HG03457 (cell line): ENCODE measurements around the gene ADCYAP1.

Source experiments
- ATAC-seq: cut with Tn5 transposase; IDR thresholded peaks from one replicate; pipeline ENCODE4 v1.9.1; 2021; ENCODE audit warnings: moderate number of reproducible peaks; ENCODE audit not compliant: unreplicated experiment

ADCYAP1 gene

DNA sequence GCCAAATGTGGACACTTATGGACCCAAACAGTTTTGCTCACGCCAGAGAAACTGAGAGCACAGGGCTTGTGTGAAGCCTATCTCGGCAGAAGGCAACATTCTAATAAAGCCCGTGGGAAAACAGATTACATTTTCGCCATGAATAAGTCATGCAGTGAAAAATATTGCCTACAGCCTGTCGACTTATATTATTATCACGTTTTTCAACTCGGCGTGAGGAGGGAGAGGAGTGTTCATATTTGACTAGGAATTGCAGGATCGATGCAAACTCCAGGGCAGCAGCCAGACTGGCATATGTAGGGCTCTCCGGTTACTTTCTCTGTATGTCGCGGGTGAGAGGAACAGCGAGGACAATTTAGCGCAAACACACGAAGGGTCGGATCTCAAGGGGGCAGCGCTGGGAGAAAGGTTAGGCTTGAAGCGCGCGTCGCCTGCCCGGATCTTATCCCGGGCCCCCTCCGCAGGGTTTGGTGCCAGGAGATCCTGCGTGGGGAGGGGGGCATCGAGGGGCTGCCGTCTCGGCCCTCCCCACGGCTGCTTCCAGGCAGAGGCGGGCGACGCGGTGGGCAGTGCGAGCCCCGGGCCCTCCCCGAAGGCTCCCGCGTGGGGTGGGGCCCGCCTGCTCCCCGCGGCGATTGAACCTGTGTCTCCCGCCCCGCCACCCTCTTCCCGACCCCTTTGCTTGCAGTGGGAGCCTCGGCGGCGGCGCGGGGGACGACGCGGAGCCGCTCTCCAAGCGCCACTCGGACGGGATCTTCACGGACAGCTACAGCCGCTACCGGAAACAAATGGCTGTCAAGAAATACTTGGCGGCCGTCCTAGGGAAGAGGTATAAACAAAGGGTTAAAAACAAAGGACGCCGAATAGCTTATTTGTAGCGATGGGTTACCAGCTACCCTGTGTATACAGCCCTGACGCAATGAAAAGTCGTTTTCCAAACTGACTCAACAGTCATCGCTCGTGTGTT, 4.4 kb downstream of the ADCYAP1 start:
- no peak for ATAC-seq

GRCh38 chr18:910247-910646, 5.6 kb downstream of the ADCYAP1 start:
- no peak for ATAC-seq

- no peak for ATAC-seq
These were observed 6.4 kb downstream of the ADCYAP1 start for GRCh38 chr18:911025-911424.

GRCh38 chr18:911486-911885, 6.8 kb downstream of the ADCYAP1 start:
- ATAC-seq = no peak

GRCh38 chr18:916562-916961, 11.9 kb downstream of the ADCYAP1 start:
- ATAC-seq = no peak

GRCh38 chr18:919078-919477, 14.4 kb downstream of the ADCYAP1 start:
- ATAC-seq = no peak

GRCh38 chr18:923144-923866, 18.6 kb downstream of the ADCYAP1 start:
- ATAC-seq = no peak

- ATAC-seq = no peak
These were observed 20.3 kb downstream of the ADCYAP1 start for GRCh38 chr18:924987-925386.

DNA sequence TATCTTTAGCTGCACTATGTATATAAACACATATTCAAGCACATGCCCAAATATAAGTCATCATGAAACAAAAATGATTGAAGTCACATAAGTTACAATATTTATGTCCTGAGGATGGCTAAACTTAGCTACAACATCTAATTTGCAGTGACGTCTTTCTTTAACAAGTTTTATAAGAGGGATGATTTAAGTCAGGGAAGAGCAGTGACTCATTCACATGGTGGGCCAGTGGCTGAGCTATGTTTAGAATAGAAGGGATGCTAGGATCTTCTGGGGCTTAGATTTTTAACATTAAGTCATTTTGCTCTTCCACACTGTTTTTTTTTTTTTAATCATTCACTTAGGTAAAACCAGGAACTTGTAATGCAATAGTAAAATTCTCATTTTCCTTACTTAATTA, 22.3 kb downstream of the ADCYAP1 start:
- ATAC-seq = no peak

GRCh38 chr18:933082-933481, 28.4 kb downstream of the ADCYAP1 start:
- ATAC-seq = no peak

GRCh38 chr18:934518-935133, 30.0 kb downstream of the ADCYAP1 start:
- ATAC-seq = no peak

- ATAC-seq = no peak
These were observed 32.3 kb downstream of the ADCYAP1 start for GRCh38 chr18:936941-937340.

- ATAC-seq = no peak
These were observed 34.5 kb downstream of the ADCYAP1 start for GRCh38 chr18:939166-939565.

GRCh38 chr18:939958-940357, 35.3 kb downstream of the ADCYAP1 start:
- ATAC-seq = no peak

GRCh38 chr18:941331-941730, 36.7 kb downstream of the ADCYAP1 start:
- no peak for ATAC-seq

DNA sequence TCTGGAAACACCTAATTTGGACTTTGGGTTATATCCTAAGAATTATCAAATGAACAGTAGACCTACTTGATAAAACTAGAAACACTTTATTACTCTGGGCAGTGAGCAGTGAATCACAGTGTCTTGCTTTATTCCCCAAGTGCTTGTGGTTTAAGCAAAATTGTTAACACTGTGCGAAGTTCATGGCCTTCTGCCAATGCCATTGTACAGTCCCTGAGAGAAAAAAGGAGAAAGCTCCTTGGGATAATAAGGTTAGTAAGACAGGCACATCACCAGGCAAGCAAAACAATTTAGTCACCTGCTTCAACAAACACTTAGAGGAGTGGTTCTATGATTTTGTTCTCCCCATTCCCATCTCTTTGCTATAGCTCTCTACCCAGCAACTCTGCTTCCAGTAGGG, 39.8 kb downstream of the ADCYAP1 start:
- ATAC-seq = no peak

DNA sequence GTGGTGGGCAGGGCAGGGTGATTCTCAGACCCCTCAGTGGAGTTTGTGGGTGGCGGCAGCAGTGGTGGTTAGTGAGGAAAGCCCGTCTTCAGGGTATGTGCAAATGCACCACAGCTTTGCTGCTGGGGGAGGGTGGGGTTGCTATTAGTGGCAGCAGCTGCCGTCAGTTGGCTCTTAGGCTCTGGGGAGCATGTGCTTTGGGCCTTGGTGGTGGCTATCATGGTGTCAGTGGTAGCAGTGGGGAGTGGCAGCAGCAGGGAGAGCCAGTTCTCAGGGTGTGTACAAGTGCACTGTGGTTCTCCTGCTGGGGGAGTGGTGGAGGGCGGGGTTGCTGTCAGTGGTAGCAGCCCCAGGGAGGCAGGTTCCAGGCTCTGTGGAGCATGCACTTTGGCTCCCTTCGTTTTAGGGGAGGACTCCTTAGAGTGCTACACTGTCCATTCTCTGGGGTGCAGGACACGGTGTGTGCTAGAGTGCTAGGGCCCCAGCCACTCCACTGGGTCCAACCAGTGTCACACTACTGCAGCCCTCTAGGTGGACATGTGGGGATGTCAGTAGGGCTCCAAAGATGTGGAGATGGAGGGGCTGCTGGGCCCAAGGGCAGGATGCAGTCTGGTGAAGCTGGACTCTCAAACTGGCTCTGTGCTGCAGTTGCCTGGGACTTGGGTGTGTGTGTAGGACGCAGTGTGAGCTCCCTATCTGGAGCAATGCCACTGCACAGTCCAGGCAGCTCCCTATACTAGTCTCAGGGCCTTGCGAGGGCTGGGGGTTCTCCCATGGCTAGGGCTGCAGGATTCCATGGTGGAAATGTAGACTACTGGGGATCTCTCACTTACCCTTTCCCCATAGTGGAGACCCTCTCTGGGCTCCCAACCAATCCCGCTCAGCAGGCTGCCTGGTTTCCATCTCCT, 45.3 kb downstream of the ADCYAP1 start:
- ATAC-seq = no peak

GRCh38 chr18:950882-951495, 46.3 kb downstream of the ADCYAP1 start:
- ATAC-seq = no peak

DNA sequence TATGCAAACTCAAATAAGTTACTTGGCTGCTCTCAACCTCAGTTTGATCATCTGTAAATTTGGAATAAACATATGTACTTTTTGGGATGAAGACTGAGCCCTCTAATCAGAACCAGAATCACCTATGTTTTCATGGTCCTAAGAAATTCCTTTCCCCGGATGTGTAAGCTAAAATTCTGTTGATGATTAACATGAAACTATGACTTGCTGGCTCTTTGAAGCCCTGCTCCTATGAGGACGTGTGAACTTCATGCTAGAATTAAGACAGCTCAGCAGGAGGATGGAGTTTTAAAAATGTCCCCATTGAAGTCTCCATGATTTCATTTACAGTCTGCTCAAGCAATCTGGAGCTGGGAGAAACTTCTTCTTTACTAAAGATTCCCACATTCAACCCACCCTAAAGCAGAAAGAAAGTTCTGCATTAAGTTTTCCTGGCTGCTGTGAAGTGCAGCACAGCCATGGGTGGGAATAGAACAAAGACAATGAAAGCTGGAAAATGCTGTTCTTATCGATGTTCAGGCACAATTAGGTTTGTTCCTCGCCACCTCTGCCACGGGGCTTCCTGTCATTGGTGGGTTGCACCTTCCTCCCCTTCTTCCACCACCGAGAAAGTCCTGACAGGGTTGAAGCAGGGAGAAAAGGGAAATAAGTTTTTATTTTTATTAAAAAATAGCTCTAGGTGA, 50.9 kb downstream of the ADCYAP1 start:
- ATAC-seq = no peak

- ATAC-seq = no peak
These were observed 53.2 kb downstream of the ADCYAP1 start for GRCh38 chr18:957829-958228.
